BE2C (cell line): Measurements from ENCODE around the gene SOWAHB. TPM values are rescaled to one million over a fixed set of nuclear protein-coding genes. Genes with fewer than 3 reads are reported as not detected.

Source experiments
- DNase-seq: peaks from one replicate; pipeline ENCODE4 v3.0.0-alpha.2; 2020
- H3K27me3 ChIP-seq: fragments of 250-450 bp; sonication (Bioruptor Pico); 2 replicates; pipeline ENCODE4 v1.5.1; 2020; ENCODE audit warnings: mild to moderate bottlenecking
- H3K36me3 ChIP-seq: fragments of 250-450 bp; sonication (Bioruptor Pico); 2 replicates; pipeline ENCODE4 v1.5.1; 2020; ENCODE audit warnings: mild to moderate bottlenecking
- H3K4me1 ChIP-seq: fragments of 250-450 bp; sonication (Bioruptor Pico); 2 replicates; pipeline ENCODE4 v1.5.1; 2020
- H3K4me3 ChIP-seq: 2 replicates; pipeline ENCODE4 v1.5.1; 2011; ENCODE audit warnings: low read depth, low read length
- H3K9me3 ChIP-seq: fragments of 250-450 bp; sonication (Bioruptor Pico); 2 replicates; pipeline ENCODE4 v1.5.1; 2020
- CTCF ChIP-seq: IDR thresholded peaks from 2 replicates; pipeline ENCODE4 v1.5.1; 2012; ENCODE audit warnings: mild to moderate bottlenecking, low read depth, low read length
- polyA plus RNA-seq: library from polyadenylated mRNA; unstranded; fragments of >200 nt; gene quantifications from one replicate; pipeline ENCODE4 v1.2.1, GENCODE V29; 2012; ENCODE audit warnings: low read depth, missing spikeins; ENCODE audit not compliant: insufficient read length, insufficient read depth

Gene SOWAHB
- not detected for polyA plus RNA-seq

- H3K4me3 ChIP-seq: no peak within 1 kb of the TSS
- no peaks in the 10 kb centered on the region for H3K4me1 ChIP-seq
- peaks cover 81% of the 10 kb centered on the region for H3K27me3 ChIP-seq
- TF ChIP-seq CTCF: no peak
- H3K36me3 ChIP-seq: no peaks in the 10 kb centered on the region
- DNase-seq: no peak
- H3K9me3 ChIP-seq: no peaks in the 10 kb centered on the region
These were observed at the start of gene SOWAHB for GRCh38 chr4:76897536-76898384. TSS of gene SOWAHB (minus strand) at chr4:76898144. CDS start at chr4:76897849, 295 bp downstream.

GRCh38 chr4:76947369-76947768 lies 49.4 kb upstream of the SOWAHB start:
- no peak overlapping the region for H3K4me3 ChIP-seq
- no peaks in the 10 kb centered on the region for H3K9me3 ChIP-seq
- no peaks in the 10 kb centered on the region for H3K27me3 ChIP-seq
- no peak for DNase-seq
- no peak for TF ChIP-seq CTCF
- H3K36me3 ChIP-seq: 0 out of 2 replicates have a peak, but pooled peaks cover 2% of the 10 kb centered on the region
- H3K4me1 ChIP-seq: peaks cover 1% of the 10 kb centered on the region; the same call in 1 of the 2 replicates

GRCh38 chr4:76943790-76944189 lies 45.8 kb upstream of the SOWAHB start:
- H3K4me3 ChIP-seq: no peak overlapping the region
- no peaks in the 10 kb centered on the region for H3K4me1 ChIP-seq
- H3K27me3 ChIP-seq: no peaks in the 10 kb centered on the region
- H3K36me3 ChIP-seq: 0 out of 2 replicates have a peak, but pooled peaks cover 2% of the 10 kb centered on the region
- no peak for TF ChIP-seq CTCF
- no peaks in the 10 kb centered on the region for H3K9me3 ChIP-seq
- DNase-seq: no peak

- Histone ChIP-seq H3K4me1 (no peaks in the 10 kb centered on the region), H3K27me3 (no peaks in the 10 kb centered on the region), H3K4me3 (no peak overlapping the region), H3K9me3 (no peaks in the 10 kb centered on the region), H3K36me3 (0 out of 2 replicates have a peak, but pooled peaks cover 2% of the 10 kb centered on the region)
- no peak for DNase-seq
- no peak for TF ChIP-seq CTCF
These were observed 45.2 kb upstream of the SOWAHB start for GRCh38 chr4:76943129-76943620.

GRCh38 chr4:76939184-76939583 lies 41.2 kb upstream of the SOWAHB start:
- no peak for DNase-seq
- no peaks in the 10 kb centered on the region for H3K4me1 ChIP-seq
- no peaks in the 10 kb centered on the region for H3K9me3 ChIP-seq
- TF ChIP-seq CTCF: no peak
- H3K36me3 ChIP-seq: 0 out of 2 replicates have a peak, but pooled peaks cover 2% of the 10 kb centered on the region
- no peaks in the 10 kb centered on the region for H3K27me3 ChIP-seq
- no peak overlapping the region for H3K4me3 ChIP-seq

GRCh38 chr4:76931576-76932276 lies 33.8 kb upstream of the SOWAHB start:
- no peak for TF ChIP-seq CTCF
- DNase-seq: no peak

More at GRCh38 chr4:76931576-76932276, 33.8 kb upstream of the SOWAHB start:
- Histone ChIP-seq H3K9me3 (no peaks in the 10 kb centered on the region), H3K36me3 (no peaks in the 10 kb centered on the region), H3K27me3 (no peaks in the 10 kb centered on the region), H3K4me3 (no peak overlapping the region), H3K4me1 (no peaks in the 10 kb centered on the region)
